ENCODE data around the gene ZNF319. TPM values are rescaled to one million over a fixed set of nuclear protein-coding genes. Genes with fewer than 3 reads are reported as not detected.

ZNF319 gene
- total RNA-seq, 3 donors from 2014 or later (not counting 1 experiment from before 2014, with no cell fraction given) = 15.9 to 31.3 (median 29.3) TPM

DNA sequence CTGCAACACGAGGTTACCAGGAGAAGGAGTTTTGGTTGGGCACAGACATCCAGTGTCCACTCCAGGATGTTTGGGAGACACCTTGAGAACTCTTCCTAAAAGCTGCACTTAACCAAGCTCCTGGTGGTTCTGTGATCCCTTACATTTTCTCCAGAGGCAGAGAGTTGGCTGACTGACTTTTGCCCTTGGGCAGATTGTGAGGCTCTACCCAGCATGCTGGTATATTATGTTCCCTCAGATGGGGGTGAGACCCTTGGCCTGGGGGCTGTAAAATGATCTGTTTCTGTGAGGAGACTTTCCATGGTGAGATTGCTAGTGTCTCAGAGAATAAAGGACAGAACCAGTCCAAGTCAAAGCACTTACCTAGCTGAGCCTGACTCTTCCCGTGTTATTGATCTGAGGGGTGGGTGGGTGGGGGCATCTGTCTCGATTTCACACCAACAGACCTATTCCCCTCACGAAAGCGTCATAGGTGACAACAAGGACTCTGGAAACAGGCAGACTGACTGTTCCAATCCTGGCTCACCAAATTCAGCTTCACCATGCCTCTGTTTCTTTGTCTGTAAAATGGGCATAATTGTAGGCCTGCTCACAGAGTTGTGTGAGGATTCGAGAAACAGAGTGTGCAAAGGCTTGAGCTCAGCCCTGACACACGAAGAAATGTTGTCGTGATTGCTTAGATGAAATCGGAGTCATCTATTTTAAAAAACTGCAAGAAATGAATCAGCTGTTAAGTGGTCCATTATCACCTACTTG is 12.9 kb upstream of the ZNF319 start:
- TF ChIP-seq, protein P1, sequence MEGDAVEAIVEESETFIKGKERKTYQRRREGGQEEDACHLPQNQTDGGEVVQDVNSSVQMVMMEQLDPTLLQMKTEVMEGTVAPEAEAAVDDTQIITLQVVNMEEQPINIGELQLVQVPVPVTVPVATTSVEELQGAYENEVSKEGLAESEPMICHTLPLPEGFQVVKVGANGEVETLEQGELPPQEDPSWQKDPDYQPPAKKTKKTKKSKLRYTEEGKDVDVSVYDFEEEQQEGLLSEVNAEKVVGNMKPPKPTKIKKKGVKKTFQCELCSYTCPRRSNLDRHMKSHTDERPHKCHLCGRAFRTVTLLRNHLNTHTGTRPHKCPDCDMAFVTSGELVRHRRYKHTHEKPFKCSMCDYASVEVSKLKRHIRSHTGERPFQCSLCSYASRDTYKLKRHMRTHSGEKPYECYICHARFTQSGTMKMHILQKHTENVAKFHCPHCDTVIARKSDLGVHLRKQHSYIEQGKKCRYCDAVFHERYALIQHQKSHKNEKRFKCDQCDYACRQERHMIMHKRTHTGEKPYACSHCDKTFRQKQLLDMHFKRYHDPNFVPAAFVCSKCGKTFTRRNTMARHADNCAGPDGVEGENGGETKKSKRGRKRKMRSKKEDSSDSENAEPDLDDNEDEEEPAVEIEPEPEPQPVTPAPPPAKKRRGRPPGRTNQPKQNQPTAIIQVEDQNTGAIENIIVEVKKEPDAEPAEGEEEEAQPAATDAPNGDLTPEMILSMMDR (IDR thresholded peaks at IDR 0.05) = no peak
- WGBS (ENCODE audit: insufficient coverage) = 95% methylated on average over 7 of the region's 9 CpGs
- no peaks in the 10 kb centered on the region for H3K27me3 ChIP-seq (ENCODE audit: control insufficient read depth, insufficient read depth, low read length)
- Mint-ChIP-seq H3K4me1 (peaks cover 0 to 10% of the 10 kb centered on the region in 2 donors), H3K27me3 (ENCODE audit: low read depth in 2 of 2) (no peaks in the 10 kb centered on the region), H3K27ac (no peak overlapping the region), H3K4me3 (no peak overlapping the region), H3K9me3 (no peaks in the 10 kb centered on the region), H3K36me3 (peaks cover 8% of the 10 kb centered on the region)
- H3K4me1 ChIP-seq (ENCODE audit: control insufficient read depth, insufficient read depth, low read length) = no peaks in the 10 kb centered on the region
- intact Hi-C loops (cut with micrococcal nuclease) = no loop called here
- H3K9me3 ChIP-seq (ENCODE audit: control insufficient read depth, insufficient read depth, low read length) = no peaks in the 10 kb centered on the region
- no peak overlapping the region for H3K4me3 ChIP-seq (ENCODE audit: low read length)
- DNase-seq (no peak), ATAC-seq (no peak)
- no peak overlapping the region for H3K27ac ChIP-seq (ENCODE audit: low read length)
- H3K36me3 ChIP-seq (ENCODE audit: control insufficient read depth, insufficient read depth, low read length) = peaks cover 42% of the 10 kb centered on the region

DNA sequence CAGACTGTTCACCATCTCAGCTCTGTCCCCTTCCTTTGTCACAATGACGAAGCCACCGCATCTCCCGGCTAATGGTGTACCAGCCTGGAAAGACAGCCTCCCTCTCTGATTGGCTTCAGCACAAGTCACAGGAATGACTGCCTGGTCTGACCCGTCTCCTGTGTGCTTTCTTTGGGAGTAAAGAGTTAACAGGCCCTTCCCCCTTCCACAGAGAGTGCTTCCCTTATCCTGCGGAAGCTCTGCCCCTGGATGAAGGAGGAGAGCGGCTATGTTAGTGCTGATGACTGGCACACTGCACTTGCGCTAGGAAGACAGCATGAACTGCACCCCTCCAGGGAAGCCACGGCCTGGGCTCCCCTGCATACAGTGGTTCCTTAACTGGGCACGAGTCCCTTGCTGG is 12.0 kb upstream of the ZNF319 start:
- peaks cover 37% of the 10 kb centered on the region for H3K36me3 ChIP-seq (ENCODE audit: control insufficient read depth, insufficient read depth, low read length)
- DNase-seq = no peak
- Mint-ChIP-seq H3K4me1 (peaks cover 0 to 10% of the 10 kb centered on the region in 2 donors), H3K27me3 (ENCODE audit: low read depth in 2 of 2) (no peaks in the 10 kb centered on the region), H3K9me3 (no peaks in the 10 kb centered on the region), H3K36me3 (peaks cover 8% of the 10 kb centered on the region), H3K4me3 (no peak overlapping the region), H3K27ac (no peak overlapping the region)
- H3K9me3 ChIP-seq (ENCODE audit: control insufficient read depth, insufficient read depth, low read length) = no peaks in the 10 kb centered on the region
- no peak for ATAC-seq
- H3K27ac ChIP-seq (ENCODE audit: low read length) = no peak overlapping the region
- H3K4me3 ChIP-seq (ENCODE audit: low read length) = no peak overlapping the region
- WGBS (ENCODE audit: insufficient coverage) = 95% methylated on average over 8 of the region's 9 CpGs
- no peaks in the 10 kb centered on the region for H3K4me1 ChIP-seq (ENCODE audit: control insufficient read depth, insufficient read depth, low read length)
- intact Hi-C loops (cut with micrococcal nuclease) = no loop called here
- no peaks in the 10 kb centered on the region for H3K27me3 ChIP-seq (ENCODE audit: control insufficient read depth, insufficient read depth, low read length)
- TF ChIP-seq, protein P1 (IDR thresholded peaks at IDR 0.05) = no peak

DNA sequence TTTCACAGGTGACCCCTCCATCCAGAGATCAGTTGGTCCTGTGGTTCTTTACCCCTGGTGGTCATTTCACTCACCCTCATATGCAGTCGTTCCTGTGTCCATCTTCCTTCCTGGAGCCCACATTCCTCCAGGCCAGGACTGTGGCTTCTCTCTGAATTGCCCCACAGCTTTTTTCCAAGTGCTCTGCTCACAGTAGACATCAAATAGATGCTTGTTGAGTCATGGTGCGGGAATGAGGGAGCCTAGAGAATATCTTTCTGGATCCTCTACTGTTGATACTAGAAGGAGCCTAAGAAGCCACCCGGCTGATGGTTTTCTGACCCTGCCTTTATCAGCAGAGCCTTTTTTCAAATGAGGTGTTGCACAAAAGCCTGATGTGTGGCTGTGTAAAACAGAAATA is 11.2 kb upstream of the ZNF319 start:
- no peaks in the 10 kb centered on the region for H3K27me3 ChIP-seq (ENCODE audit: control insufficient read depth, insufficient read depth, low read length)
- Mint-ChIP-seq H3K27ac (no peak overlapping the region), H3K36me3 (peaks cover 8% of the 10 kb centered on the region), H3K27me3 (ENCODE audit: low read depth in 2 of 2) (no peaks in the 10 kb centered on the region), H3K9me3 (no peaks in the 10 kb centered on the region), H3K4me1 (peaks cover 0 to 10% of the 10 kb centered on the region in 2 donors), H3K4me3 (no peak overlapping the region)
- no peak for ATAC-seq
- no peak overlapping the region for H3K4me3 ChIP-seq (ENCODE audit: low read length)
- H3K36me3 ChIP-seq (ENCODE audit: control insufficient read depth, insufficient read depth, low read length) = peaks cover 37% of the 10 kb centered on the region
- WGBS (ENCODE audit: insufficient coverage) = 96% methylated on average over 3 of the region's 3 CpGs
- TF ChIP-seq, protein P1 (IDR thresholded peaks at IDR 0.05) = no peak
- H3K4me1 ChIP-seq (ENCODE audit: control insufficient read depth, insufficient read depth, low read length) = no peaks in the 10 kb centered on the region
- intact Hi-C loops (cut with micrococcal nuclease) = no loop called here
- H3K9me3 ChIP-seq (ENCODE audit: control insufficient read depth, insufficient read depth, low read length) = no peaks in the 10 kb centered on the region
- H3K27ac ChIP-seq (ENCODE audit: low read length) = no peak overlapping the region
- DNase-seq = no peak

DNA sequence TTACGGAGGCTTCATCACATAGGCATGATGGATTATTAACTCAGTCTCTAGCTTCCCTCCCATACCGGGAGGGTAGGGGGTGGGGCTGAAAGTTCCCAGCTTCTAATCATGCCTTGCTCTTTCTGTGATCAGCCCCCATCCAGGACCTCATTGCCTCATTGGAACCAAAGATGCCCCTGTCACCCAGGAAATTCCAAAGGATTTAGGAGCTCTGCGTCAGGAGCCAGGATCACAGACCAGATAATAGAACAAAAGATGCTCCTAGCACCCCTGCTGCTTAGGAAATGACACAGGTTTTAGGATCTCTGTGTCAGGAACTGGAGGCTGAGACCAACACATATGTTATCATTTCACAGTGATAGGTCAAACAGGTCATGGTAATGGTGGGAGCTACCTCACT is 10.4 kb upstream of the ZNF319 start:
- Histone ChIP-seq H3K36me3 (ENCODE audit: control insufficient read depth, insufficient read depth, low read length) (peaks cover 38% of the 10 kb centered on the region), H3K27ac (ENCODE audit: low read length) (no peak overlapping the region), H3K4me3 (ENCODE audit: low read length) (no peak overlapping the region), H3K4me1 (ENCODE audit: control insufficient read depth, insufficient read depth, low read length) (no peaks in the 10 kb centered on the region), H3K27me3 (ENCODE audit: control insufficient read depth, insufficient read depth, low read length) (no peaks in the 10 kb centered on the region), H3K9me3 (ENCODE audit: control insufficient read depth, insufficient read depth, low read length) (no peaks in the 10 kb centered on the region)
- ATAC-seq = no peak
- WGBS (ENCODE audit: insufficient coverage) = 90% methylated on average over 3 of the region's 3 CpGs
- intact Hi-C loops (cut with micrococcal nuclease) = no loop called here
- DNase-seq = no peak
- Mint-ChIP-seq H3K36me3 (peaks cover 8% of the 10 kb centered on the region), H3K27ac (no peak overlapping the region), H3K9me3 (no peaks in the 10 kb centered on the region), H3K4me1 (peaks cover 0 to 10% of the 10 kb centered on the region in 2 donors), H3K4me3 (no peak overlapping the region), H3K27me3 (ENCODE audit: low read depth in 2 of 2) (no peaks in the 10 kb centered on the region)
- TF ChIP-seq, protein P1 (IDR thresholded peaks at IDR 0.05) = no peak

Measured in natural killer cell (primary cell).